Stomach (tissue), 4 donors: Measurements from ENCODE around the gene ARHGAP22.

Experiments used
- CTCF ChIP-seq, 7 experiments: fragments of 450-650 bp in 4 of 7; fragments of 200-600 bp in 3 of 7; sonication (generic) in 3 of 7; IDR thresholded peaks; one replicate each; pipeline ENCODE4 v1.5.1; 2016 to 2019; ENCODE audit warnings: antibody characterized with exemption in 7 of 7, control low read depth in 2 of 7, mild to moderate bottlenecking in 1 of 7
- POLR2A ChIP-seq, 4 donors: fragments of 450-650 bp; IDR thresholded peaks; one replicate each; pipeline ENCODE4 v1.6.1; 2016; ENCODE audit warnings: antibody characterized with exemption in 4 of 4, control low read depth in 2 of 4, mild to moderate bottlenecking in 1 of 4, moderate library complexity in 1 of 4
- POLR2AphosphoS5 ChIP-seq, 3 donors: sonication (generic); formaldehyde crosslinking; IDR thresholded peaks; one replicate each; pipeline ENCODE4 v1.6.1; 2016; ENCODE audit warnings: antibody characterized with exemption in 3 of 3

- TF ChIP-seq POLR2AphosphoS5 (IDR thresholded peaks at IDR 0.05) (no peak), CTCF (IDR thresholded peaks at IDR 0.05) (no peak), POLR2A (IDR thresholded peaks at IDR 0.05) (no peak)
Measured at GRCh38 chr10:48412933-48413332, 191.9 kb downstream of the ARHGAP22 start.
